Stimulated activated CD4-positive, alpha-beta T cell treated with anti-CD3 and anti-CD28 coated beads, Interleukin-2, amount 100 ng/mL, for 24 hours (primary cell): Measurements from ENCODE around the gene CREBBP.

Source experiments
- DNase-seq, 2 donors: peaks; one replicate each; pipeline ENCODE4 v3.0.0-alpha.2; 2020

CREBBP gene

DNA sequence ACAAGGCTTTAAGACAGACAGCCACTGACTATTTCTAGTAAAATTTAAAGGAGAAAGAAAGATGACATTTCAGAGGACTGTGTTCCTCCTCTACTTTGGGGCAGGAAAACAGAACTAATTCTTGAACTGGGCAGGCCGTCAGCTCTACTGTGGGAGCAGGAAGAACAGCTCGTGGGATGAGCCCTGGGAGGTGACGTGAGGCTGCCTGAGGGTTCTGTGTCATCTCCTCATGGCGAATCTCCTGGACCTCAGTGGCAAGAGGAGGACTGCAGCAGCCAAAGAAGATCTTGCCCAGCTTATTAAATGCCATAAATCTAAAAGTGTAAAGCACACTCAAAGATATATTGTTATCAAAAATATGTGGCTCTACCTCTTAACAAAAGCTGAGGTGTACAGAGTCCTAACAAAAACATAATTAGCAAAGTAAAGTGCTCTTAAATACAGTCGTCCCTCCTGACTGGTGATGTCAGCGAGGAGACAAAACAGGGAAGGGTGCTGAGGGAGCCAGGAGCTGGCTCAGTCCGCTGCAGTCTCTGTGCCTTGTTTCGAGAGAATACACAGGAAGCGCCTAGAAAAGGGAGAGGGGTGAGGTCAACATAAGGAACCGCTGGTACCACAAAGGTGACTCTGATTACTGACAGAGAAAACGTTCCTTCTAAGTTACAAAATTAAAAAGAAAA, 58.0 kb downstream of the CREBBP start:
- DNase-seq: no peak

- DNase-seq: no peak
Observed at GRCh38 chr16:3821184-3821583, 59.3 kb downstream of the CREBBP start.

- DNase-seq: no peak
Observed at GRCh38 chr16:3819746-3820724, 60.5 kb downstream of the CREBBP start.

DNA sequence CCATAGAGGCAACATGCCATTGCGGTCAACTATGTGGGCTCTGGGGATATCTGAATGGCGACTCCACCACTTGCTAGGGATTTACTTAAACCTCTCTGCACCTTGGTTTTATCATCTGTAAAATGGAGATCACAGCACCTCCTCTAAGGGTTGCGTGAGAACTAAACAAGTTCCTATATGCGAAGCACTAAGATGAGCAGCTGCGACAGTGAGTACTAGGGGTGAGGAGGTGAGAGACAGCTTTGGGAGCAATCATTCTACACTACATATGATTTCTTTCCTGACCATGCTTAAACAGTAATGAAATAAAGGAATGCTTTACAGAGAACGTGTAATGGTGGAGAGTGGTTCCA, 61.4 kb downstream of the CREBBP start:
- DNase-seq: no peak

DNA sequence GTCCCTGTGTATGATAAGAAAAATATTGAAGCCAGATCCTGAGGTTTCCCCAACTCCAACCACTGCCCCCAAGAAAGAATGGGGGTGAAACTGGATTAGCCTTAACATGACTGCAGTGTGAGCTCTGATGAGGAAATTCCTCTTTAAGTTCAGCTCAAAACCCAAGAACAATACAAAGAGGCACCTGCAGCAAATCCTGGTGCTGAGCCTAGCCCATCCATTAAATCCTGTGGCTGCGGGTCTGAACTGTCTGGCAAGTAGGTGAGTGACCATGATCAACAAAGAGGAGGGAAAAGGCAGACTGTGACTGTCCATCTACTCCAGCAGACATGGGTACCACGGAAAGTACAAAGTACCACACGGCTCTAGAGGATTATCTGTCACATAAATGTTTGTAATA, 64.2 kb downstream of the CREBBP start:
- DNase-seq: no peak

GRCh38 chr16:3814755-3815154, 65.8 kb downstream of the CREBBP start:
- DNase-seq: no peak

- DNase-seq: no peak
Observed at GRCh38 chr16:3812469-3813172, 67.9 kb downstream of the CREBBP start.

DNA sequence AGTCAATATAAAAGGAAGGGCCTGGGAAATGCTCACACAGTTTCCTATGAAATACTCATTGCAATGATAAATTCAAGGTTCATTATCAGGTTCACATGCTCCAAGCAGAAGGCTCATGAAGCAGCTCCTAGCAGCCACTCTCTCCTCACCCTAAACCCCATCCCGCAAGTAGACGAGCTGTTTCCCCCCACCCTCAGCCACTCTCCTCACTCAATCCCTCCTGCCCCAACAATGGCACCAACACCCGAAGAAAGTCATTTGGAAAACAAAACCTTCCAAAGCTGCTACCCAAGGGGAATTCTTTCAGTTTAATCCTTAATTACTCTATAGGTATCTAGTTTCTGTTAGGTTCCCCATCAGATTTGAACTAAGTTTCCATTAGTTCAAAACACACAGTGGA, 69.7 kb downstream of the CREBBP start:
- DNase-seq: no peak

GRCh38 chr16:3810198-3810664, 70.3 kb downstream of the CREBBP start:
- DNase-seq: no peak

DNA sequence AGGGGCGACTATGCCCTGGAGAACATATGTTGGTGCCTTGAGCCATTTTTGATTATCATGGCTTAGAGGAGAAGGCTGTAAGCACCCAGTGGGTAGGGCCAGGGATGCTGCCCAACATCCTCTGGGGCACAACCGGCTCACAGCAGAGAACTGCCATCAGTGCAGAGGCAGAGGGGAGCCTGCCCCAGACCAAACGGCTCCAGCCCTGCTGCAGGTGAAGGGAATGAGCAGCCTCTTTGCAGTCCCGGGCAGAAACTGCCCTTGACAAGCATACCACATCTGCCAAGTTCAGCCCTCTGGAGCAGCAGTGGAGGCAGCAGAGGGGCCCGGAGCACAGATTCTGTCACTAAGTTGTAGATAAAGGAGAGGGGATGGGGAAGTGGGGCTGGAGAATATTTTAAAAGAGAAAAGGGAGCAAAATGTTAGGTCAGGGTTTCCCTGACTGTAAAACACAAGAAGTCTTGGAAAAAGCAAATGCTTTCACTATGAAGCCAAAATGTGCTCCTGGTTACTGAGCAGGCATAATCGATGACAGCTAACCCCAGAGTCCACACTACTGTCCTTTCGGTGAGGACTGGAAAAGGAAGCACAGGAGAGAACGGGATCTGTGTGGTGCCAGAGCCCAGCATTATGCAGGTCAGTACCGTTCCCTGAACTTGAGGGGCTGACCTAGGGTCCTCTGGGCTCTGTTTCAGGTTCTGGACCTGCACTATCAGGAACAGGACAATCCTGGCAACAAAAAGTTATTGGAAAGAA, 72.0 kb downstream of the CREBBP start:
- no peak for DNase-seq

GRCh38 chr16:3807425-3808123, 72.9 kb downstream of the CREBBP start:
- no peak for DNase-seq

- DNase-seq: no peak
Observed at GRCh38 chr16:3804426-3805016, 76.0 kb downstream of the CREBBP start.

DNA sequence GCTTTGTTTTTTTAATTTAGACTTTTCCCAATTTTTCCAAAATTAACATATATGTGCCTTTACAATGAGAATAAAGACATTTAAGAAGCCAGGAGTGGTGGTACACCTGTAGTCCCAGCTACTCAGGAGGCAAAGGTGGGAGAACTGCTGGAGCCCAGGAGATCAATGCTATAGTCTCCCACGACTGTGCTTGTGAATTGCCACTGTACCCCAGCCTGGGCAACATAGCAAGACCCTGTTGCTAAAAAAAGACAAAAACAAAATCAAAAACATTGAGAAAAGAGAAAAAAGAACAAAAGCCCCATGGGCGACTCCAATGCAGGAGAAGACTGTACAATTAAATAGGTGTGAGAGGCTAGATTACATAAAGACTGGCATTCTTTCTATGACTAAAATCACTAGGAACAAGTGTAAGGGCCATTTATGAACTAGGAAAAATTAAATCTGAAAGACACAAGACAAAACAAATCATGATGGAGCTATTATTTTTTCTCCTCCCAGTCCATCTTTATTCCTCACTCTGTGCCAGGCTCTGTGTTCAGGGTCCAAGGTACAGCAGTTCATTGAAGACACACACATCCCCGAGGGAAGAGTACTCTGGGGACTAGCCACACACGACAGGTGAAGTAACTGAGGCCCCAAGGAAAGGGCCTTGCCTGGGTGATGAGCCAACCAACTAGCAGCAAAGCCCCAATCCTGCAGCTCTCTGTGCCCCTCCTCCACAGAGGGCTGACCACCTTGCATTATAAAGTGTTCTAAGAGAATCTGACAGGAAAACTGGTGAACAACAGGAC, 79.8 kb downstream of the CREBBP start:
- DNase-seq: no peak

GRCh38 chr16:3800019-3800418, 80.5 kb downstream of the CREBBP start:
- no peak for DNase-seq

DNA sequence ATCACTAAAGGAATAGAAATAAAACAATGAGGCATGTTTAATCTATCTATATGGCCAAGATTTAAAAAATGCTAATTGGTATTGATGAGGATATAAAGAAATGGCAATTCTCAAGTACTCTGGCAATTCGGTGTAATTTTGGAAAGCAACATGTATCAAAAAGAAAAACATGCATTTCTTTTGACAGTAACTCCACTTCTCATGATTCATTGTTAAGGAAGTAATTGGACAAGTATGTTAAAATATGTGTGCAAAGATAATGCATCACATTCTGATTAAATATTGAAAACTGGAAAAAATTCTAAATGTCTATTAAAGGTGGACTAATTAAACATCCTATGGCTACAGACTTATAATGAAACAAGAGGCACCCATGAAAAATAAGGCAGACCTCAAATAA, 81.2 kb downstream of the CREBBP start:
- DNase-seq: no peak

- no peak for DNase-seq
Observed at GRCh38 chr16:3798838-3799237, 81.7 kb downstream of the CREBBP start.

GRCh38 chr16:3797904-3798811, 82.4 kb downstream of the CREBBP start:
- DNase-seq: no peak

DNA sequence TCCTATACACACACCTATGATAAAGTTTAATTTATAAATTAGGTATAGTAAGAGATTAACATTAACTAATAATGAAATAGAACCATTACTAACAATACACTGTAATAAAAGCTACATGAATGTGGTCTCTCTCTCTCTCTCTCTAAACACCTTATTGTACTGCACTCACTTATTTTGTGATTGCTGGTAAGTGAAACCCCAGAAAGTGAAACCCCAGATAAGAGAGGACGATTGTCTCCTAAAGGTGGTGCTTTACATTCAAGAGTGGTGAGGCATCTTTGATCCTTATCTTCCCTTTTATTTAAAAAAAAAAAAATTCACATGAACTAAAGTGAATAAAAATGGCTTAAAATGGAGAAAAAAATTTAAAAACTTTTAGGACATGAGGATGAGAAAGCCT, 83.0 kb downstream of the CREBBP start:
- DNase-seq: no peak

DNA sequence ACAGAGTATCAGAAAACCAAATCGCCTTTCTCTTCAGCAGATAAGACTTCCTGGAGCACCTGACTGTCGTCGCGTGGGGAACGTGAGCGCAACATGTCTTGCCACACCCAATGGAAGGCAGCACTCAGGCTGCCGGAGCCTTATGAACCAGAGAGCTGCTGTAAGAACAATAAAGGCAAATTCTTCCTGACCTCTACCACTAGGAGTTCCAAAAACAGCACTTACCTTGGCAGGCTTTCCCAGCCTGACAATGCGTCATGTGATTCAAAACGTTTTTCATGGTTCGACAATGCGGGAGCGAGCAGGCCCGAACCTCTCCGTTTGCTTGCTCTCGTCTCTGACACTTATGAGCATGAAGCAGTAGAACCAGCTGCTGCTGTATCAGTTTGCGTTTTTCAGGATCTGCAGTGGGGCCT, 87.3 kb downstream of the CREBBP start:
- DNase-seq: no peak
